ENCODE results near the gene CABCOCO1.

DNA sequence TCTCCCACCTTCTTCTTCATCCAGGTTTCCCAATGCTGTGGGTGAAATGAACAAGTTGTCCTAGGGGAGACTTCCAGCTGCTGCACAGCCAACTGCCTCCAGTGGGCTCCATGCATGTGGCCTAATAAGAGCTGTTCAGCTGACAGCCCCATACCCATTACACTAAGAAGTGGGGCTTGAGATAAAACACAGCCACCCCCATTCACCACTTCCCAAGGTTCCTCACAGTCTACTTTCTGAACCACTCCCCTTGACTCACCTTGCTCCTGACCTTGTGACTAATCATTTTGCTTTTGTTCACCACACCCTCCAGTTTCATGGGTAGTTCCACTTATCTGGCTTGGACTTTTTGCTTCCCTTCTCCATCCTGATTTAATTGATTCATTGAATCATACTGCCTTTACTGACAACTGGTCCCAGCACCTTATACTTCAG, 119.3 kb downstream of the CABCOCO1 start:
- no peak for TF ChIP-seq POLR2A (IDR thresholded peaks at IDR 0.05)
- TF ChIP-seq, protein P1, sequence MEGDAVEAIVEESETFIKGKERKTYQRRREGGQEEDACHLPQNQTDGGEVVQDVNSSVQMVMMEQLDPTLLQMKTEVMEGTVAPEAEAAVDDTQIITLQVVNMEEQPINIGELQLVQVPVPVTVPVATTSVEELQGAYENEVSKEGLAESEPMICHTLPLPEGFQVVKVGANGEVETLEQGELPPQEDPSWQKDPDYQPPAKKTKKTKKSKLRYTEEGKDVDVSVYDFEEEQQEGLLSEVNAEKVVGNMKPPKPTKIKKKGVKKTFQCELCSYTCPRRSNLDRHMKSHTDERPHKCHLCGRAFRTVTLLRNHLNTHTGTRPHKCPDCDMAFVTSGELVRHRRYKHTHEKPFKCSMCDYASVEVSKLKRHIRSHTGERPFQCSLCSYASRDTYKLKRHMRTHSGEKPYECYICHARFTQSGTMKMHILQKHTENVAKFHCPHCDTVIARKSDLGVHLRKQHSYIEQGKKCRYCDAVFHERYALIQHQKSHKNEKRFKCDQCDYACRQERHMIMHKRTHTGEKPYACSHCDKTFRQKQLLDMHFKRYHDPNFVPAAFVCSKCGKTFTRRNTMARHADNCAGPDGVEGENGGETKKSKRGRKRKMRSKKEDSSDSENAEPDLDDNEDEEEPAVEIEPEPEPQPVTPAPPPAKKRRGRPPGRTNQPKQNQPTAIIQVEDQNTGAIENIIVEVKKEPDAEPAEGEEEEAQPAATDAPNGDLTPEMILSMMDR (IDR thresholded peaks at IDR 0.05) = no peak
- no peak for TF ChIP-seq EP300 (IDR thresholded peaks at IDR 0.05)
